NCI-H526 treated with DMSO at 0.1 percent for 48 hours (cell line): Measurements from ENCODE around the gene RABGAP1L.

Experiments used
- DNase-seq: peaks from one replicate; lab custom pipeline; 2025; lab: John Stamatoyannopoulos, UW

Gene RABGAP1L

GRCh38 chr1:174748586-174748985 lies 589.3 kb downstream of the RABGAP1L start:
- DNase-seq: no peak

- DNase-seq: no peak
These were observed 593.8 kb downstream of the RABGAP1L start for GRCh38 chr1:174753131-174753530.

- DNase-seq: no peak
These were observed 602.0 kb downstream of the RABGAP1L start for GRCh38 chr1:174761335-174761734.

GRCh38 chr1:174761901-174762585 lies 602.7 kb downstream of the RABGAP1L start:
- DNase-seq: peak; percentile 84

- DNase-seq: no peak
These were observed 604.9 kb downstream of the RABGAP1L start for GRCh38 chr1:174764191-174764590.

GRCh38 chr1:174766727-174767126 lies 607.4 kb downstream of the RABGAP1L start:
- no peak for DNase-seq

GRCh38 chr1:174768516-174768915 lies 609.2 kb downstream of the RABGAP1L start:
- DNase-seq: no peak

- no peak for DNase-seq
These were observed 609.6 kb downstream of the RABGAP1L start for GRCh38 chr1:174768949-174769348.

- DNase-seq: peak; percentile 56
These were observed 610.7 kb downstream of the RABGAP1L start for GRCh38 chr1:174769961-174770549.

GRCh38 chr1:174775621-174776020 lies 616.3 kb downstream of the RABGAP1L start:
- DNase-seq: no peak

GRCh38 chr1:174777262-174777661 lies 617.9 kb downstream of the RABGAP1L start:
- no peak for DNase-seq

- no peak for DNase-seq
These were observed 626.2 kb downstream of the RABGAP1L start for GRCh38 chr1:174785510-174785909.

- no peak for DNase-seq
These were observed 627.0 kb downstream of the RABGAP1L start for GRCh38 chr1:174786358-174786757.

- DNase-seq: no peak
These were observed 627.4 kb downstream of the RABGAP1L start for GRCh38 chr1:174786760-174787159.

- no peak for DNase-seq
These were observed 629.7 kb downstream of the RABGAP1L start for GRCh38 chr1:174788981-174789380.

GRCh38 chr1:174789399-174789798 lies 630.1 kb downstream of the RABGAP1L start:
- no peak for DNase-seq

- no peak for DNase-seq
These were observed 632.5 kb downstream of the RABGAP1L start for GRCh38 chr1:174791863-174792262.

- no peak for DNase-seq
These were observed 635.5 kb downstream of the RABGAP1L start for GRCh38 chr1:174794861-174795260.

- no peak for DNase-seq
These were observed 636.5 kb downstream of the RABGAP1L start for GRCh38 chr1:174795806-174796205.

GRCh38 chr1:174797398-174797797 lies 638.1 kb downstream of the RABGAP1L start:
- no peak for DNase-seq

GRCh38 chr1:174799136-174799479 lies 639.8 kb downstream of the RABGAP1L start:
- DNase-seq: no peak

- DNase-seq: no peak
These were observed 641.0 kb downstream of the RABGAP1L start for GRCh38 chr1:174800216-174800851.

- no peak for DNase-seq
These were observed 641.6 kb downstream of the RABGAP1L start for GRCh38 chr1:174800876-174801275.
